ENCODE measurements around the gene OR51V1.
"Not testable (repeated sequence)": the region's sequence is repeated elsewhere in the genome, so short reads cannot be mapped to it uniquely, and the experiment has no call there.

OR51V1 gene, protein sequence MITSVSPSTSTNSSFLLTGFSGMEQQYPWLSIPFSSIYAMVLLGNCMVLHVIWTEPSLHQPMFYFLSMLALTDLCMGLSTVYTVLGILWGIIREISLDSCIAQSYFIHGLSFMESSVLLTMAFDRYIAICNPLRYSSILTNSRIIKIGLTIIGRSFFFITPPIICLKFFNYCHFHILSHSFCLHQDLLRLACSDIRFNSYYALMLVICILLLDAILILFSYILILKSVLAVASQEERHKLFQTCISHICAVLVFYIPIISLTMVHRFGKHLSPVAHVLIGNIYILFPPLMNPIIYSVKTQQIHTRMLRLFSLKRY

DNA sequence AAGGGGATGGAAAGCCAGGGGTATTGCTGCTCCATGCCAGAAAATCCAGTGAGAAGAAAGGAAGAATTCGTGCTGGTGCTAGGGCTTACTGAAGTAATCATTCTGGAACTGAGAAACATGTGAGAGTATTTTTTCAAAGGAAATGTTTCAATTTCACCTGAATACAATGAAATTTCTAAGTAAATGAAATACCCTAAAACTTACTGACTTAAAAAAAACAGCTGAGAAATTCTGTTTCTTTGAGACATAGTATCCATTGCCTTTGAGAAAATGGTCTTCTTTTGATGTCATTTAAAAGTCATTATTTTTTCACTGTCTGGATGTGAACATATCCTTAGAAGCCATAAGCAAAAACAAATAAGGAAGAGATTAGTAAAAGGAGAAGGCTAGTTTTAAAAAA is at the start of gene OR51V1:
Gene OR51V1, minus strand, starts transcription at position 101 of the 400 bp plus-strand sequence. Its CDS starts 0 bp downstream, at position 101.
- no peak for DNase-seq

DNA sequence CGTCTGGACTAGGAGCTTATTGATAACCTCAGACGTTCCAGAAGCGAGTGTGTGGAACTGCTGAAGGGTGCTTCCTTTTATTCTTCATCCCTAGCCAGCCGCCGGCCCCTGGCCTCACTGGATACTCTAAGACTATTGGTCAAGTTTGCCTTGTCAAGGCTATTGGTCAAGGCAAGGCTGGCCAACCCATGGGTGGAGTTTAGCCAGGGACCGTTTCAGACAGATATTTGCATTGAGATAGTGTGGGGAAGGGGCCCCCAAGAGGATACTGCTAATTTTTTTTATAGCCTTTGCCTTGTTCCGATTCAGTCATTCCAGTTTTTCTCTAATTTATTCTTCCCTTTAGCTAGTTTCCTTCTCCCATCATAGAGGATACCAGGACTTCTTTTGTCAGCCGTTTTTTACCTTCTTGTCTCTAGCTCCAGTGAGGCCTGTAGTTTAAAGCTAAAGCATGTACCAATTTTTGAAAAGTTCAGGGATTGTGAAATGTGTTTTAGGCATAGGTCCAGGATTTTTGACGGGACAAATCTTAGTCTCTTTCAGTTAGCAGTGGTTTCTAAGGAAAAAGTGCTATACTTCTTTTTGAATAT is 49.4 kb upstream of the OR51V1 start, which contains the start of gene HBG1:
Gene HBG1, minus strand, starts transcription at position 51 of the 590 bp plus-strand sequence. CDS start 53 bp downstream, outside the sequence.
- not testable (repeated sequence) for DNase-seq

DNA sequence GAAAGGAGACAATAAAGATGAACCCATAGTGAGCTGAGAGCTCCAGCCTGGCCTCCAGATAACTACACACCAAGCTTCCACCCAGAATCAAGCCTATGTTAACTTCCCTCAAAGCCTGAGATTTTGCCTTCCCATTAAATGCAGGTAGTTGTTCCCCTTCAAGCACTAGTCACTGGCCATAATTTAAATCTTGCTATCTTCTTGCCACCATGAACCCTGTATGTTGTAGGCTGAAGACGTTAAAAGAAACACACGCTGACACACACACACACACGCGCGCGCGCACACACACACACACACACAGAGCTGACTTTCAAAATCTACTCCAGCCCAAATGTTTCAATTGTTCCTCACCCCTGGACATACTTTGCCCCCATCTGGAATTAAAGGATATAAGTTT is 48.0 kb upstream of the OR51V1 start:
- DNase-seq: not testable (repeated sequence)

DNA sequence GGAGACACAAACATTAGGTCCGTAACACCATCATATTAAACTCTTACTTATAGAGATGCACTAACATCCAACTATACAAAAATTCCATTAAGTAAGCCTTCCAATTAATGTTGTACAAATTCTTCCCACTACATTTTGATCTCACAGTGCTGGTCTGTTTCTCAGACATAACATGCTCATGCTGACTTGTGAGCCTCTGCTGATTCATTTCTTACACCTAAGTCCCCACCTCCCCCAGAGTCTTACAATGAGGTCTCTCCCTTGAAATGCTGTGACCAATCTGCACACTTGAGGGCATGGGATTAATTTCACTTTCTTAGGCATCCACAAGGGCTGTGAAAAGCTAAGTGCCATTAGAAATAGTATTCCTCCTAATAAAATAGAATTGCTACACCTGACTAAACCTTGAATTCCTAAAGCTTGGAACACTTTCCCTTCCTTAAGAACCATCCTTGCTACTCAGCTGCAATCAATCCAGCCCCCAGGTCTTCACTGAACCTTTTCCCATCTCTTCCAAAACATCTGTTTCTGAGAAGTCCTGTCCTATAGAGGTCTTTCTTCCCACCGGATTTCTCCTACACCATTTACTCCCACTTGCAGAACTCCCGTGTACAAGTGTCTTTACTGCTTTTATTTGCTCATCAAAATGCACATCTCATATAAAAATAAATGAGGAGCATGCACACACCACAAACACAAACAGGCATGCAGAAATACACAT is 47.1 kb upstream of the OR51V1 start:
- DNase-seq: no peak

DNA sequence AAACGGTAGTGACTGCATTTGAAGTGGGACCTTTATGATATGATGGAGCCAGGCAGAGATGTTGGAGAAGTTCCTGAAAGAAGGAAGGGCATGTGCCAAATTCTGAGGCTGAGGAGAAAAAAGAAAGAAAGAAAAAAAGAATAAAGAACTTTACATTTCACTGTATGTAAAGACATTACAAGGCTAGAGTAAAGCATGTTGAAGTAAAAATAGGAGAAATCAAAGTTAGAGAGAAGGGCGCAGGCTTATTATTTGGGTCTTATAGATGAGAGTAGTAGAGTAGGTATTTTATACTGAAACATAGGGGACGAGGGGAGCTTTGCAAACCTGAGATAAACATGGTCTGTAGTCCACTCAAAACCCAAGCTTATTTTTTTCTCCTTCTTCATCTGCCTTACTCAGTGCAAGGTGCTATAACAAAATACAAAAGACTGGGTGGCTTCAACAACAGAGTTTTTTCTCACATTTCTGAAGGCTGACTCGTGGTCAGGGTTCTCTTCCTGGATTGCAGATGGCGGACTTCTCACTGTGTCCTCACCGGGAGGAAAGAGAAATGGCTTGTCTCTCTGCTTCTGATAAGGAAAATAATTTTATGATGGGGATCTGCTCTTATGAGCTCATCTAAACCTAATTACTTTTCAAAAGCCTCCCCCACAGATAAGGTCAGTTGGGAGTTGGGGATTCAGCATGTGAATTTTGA is 46.4 kb upstream of the OR51V1 start:
- DNase-seq: no peak

DNA sequence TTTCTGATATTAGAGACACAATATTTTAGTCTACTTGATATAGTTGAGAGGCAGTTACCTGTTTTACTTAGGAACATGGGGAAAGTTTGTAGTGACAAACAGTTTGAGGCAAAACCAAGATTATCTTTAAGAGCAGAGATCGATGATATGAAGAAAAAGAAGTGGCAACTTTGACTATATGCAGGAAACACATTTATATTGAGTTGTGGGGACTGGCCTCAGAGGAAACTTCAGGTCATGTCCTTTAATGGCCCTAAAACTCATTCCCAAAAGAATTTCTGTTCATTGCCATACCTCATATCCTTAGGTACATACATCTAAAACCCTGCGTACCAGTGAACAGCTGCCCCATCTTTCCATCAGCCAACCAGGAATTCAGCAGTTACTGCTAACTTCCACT is 44.7 kb upstream of the OR51V1 start:
- DNase-seq: no peak

DNA sequence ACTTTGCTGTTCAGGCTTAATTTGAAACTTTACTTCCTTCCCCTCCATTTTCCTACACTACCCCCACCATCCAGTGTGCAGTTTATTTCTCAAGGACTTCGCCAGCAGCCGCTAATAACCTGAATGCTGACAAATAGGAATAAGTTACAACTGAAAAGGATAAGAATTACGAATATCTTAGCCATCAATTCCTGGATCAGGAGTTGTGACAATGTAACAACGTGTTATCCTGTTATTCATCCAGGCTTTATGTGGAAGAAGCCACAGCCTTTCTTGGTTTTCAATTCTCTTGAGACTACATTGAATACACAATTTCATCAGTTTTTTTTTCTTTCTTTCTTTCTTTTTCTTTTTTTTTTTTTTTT is 43.3 kb upstream of the OR51V1 start:
- DNase-seq: no peak

DNA sequence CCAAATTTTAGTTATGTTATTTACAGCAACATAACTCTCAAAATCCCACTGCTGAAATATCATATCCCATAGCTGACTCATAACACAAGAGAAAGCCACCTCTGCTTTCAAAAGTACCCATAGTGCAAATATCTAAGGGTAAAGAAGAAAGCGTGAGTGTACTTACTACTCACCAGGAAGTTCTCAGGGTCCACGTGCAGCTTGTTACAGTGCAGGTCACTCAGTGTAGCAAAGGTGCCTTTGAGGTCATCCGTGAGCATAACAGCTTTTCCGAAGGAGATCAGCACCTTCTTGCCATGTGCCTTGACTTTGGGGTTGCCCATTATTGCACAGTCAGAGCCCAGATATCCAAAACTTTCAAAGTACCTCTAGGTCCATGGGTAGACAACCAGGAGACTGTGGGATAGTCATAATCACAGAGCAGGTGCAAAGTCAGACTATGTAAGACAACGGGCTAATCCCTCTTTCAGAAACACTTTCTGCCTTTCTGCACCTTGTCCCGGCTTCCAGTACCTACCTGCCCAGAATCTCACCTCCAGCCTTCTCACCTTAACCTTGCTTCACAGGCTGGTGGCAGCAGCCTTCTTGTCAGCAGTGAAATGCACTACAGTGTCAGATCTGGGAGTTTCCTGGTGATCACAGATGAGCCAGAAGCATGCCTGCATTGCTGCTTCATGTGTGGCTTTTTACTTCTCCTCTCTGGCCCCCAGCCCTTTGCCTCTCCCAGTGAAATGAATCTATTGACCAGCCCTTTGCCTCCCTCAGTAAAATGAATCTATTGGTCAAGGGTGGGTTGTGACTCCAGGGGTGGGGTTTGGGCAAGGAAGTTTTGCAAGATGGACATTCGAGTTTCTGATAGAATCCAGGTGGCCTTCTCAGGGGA is 42.7 kb upstream of the OR51V1 start:
- no peak for DNase-seq

DNA sequence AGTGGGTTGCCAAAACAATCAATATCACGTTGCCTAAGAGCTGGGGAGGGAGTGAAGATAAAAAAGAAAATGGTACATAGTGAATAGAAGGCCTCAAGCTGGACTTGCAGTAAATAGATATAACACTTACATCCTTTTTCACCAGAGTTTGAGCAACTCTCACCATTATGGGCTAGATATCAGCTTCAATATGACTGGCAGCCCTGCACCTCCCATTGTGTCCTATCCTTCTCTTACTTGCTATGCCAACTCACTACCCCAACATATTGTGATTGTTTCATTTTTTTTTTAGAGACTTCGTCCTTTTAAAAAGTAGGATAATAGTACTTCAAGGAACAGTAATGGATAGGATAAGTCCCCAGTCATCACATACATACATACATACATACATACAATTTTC is 41.7 kb upstream of the OR51V1 start:
- no peak for DNase-seq

DNA sequence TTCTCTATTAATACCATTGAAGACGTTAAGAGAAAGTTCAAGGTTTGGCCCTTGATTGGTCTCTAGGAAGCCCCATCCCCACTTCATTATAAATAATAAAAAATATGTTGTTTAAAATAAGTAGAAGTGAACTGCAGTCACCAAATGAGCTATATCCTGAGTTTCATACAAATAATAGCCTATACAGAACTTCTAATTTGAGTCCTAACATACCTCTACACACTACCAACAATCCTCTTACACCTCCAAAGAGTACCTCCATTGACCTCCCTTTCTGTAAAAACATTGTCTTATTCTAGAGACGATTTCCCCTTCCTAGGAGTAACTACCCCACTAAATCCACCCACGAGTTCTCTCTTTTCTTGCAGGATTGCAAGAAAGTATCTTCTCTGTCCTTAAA is 41.0 kb upstream of the OR51V1 start:
- no peak for DNase-seq

DNA sequence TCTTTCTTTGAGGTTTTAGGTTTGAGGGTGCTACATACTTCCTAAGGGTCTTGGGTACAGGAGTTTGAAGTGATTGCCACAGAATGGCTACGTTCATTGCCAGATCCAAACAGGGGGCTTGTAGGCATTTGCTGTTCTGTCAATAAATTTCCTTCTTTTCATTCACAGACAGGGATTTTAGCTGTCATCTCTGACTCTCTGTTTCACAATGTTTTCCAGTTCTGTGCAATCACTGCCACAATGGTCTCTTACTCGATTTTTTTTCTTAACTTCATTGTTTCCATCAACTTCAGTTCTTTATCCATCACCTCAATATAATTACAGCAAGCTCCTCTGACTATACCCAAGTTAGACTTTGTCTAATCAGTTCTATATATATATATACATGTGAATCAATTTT is 40.0 kb upstream of the OR51V1 start:
- DNase-seq: no peak

DNA sequence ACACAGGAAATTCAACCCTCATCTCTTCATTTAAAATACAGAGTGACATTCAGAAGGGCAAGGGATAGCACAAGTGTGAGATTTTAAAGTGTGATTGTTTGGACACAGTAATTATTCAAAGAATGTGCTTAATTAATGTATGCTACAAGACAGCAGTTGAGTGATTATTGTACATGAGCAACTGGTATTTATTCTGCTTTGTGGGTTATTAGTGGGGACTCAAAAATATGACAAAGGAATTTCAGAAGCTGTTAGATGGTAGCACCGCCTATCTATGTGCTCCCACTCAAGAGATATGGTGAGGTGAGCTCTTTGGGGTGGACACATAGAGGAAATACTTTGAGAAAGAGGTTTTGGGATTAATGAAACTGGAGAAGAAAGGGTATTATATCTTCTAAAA is 39.6 kb upstream of the OR51V1 start:
- no peak for DNase-seq

DNA sequence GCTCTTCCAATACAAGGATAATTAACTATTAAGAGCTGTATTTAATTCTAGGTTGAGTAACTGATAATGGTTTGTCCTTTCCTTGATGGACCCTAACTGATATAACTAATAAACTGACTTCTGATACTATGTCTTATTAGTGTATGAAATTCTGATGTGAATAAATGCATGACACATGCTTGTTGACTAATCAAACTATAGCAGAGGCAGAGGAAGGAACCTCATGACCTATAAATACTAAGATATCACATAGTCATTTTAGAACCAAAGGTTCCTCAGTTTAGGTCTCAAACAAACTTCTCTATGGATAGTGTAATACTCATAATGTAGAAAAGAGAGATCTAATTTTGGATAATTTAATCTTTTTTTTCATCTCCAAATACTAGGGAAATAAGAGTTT is 38.6 kb upstream of the OR51V1 start:
- DNase-seq: no peak

DNA sequence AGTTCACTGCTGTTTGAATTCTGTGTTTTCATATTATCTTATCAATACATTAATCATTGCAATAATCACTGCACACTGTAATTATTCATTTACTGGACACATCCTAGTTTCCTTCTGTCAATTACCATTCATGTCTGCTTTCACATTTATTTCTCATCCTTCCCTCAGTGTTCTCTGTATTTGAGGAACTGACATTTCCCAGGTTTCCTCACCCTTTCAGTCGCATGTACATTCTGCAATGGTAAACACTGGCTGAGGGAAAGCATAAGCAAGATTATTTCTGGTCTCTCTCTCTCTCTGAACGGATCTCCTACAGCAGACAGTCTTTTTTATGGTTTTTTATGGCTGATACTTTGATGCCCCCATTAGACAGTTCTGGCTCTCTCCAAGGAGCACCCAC is 38.0 kb upstream of the OR51V1 start:
- DNase-seq: no peak

DNA sequence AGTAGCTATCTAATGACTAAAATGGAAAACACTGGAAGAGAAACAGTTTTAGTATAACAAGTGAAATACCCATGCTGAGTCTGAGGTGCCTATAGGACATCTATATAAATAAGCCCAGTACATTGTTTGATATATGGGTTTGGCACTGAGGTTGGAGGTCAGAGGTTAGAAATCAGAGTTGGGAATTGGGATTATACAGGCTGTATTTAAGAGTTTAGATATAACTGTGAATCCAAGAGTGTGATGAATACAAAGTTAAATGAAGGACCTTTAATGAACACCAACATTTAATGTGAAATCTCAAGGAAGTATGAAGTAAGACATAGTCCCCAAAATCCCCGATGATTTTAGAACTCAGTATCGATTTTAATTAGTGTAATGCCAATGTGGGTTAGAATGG is 36.9 kb upstream of the OR51V1 start:
- no peak for DNase-seq

DNA sequence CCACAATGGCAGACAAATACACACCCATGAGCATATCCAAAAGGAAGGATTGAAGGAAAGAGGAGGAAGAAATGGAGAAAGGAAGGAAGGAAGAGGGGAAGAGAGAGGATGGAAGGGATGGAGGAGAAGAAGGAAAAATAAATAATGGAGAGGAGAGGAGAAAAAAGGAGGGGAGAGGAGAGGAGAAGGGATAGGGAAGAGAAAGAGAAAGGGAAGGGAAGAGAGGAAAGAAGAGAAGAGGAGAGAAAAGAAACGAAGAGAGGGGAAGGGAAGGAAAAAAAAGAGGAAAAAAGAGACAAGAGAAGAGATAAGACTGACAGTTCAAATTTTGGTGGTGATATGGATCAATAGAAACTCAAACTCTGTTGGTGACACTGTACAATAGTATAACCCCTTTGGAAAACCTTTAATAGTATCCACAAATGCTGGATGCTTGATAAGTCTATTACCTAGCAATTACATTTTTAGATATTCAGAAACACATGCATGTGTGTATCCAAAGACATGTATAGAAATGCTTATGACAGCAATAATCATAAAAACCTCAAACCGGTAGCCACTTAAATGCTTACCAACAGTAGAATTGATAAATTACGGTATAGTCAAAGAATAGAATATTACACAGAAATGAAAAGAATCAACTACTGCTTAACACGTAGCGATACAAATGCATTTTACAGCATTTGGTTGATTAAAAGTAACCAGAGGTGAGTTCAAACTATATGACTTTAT is 35.0 kb upstream of the OR51V1 start:
- no peak for DNase-seq

DNA sequence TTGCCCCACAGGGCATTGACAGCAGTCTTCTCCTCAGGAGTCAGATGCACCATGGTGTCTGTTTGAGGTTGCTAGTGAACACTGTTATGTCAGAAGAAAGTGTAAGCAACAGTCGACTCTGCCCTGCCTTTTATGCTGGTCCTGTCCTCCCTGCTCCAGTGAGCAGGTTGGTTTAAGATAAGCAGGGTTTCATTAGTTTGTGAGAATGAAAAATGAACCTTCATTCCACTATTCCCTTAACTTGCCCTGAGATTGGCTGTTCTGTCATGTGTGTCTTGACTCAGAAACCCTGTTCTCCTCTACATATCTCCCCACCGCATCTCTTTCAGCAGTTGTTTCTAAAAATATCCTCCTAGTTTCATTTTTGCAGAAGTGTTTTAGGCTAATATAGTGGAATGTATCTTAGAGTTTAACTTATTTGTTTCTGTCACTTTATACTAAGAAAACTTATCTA is 33.9 kb upstream of the OR51V1 start, which contains the start of gene HBD:
Gene HBD, minus strand, starts transcription at position 103 of the 454 bp plus-strand sequence. Its CDS starts 50 bp downstream, at position 53.
- no peak for DNase-seq

DNA sequence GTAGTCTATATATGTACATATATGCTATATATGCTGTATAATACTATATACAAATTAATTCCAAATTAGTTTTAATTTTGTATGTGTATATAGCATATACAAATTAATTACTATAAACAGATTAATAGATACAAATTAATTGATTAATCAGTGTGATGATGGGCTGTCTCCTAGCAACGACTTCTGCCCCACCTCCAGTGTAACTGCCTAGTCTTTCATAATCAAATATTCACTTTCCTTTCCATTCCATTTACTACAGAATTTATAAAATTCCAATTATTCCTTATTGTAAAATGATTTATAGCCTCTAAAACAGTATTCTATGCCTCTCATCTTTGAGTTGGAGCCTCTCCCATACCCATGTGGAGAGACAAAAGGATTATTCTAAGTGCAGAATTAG is 32.8 kb upstream of the OR51V1 start:
- no peak for DNase-seq

DNA sequence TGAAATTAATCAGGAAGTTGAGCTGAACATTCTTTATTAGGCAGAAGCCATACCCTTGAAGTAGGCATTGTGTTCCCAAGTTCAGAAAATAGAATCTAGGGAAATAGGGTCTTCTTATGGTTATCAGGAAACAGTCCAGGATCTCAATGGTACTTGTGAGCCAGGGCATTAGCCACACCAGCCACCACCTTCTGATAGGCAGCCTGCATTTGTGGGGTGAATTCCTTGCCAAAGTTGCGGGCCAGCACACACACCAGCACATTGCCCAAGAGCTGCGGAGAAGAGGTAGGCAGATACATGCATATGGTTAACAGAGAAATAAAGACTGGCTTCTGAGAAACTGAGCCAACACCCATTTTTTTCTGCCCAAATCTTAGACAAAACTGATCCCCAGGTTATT is 32.3 kb upstream of the OR51V1 start:
- DNase-seq: no peak

DNA sequence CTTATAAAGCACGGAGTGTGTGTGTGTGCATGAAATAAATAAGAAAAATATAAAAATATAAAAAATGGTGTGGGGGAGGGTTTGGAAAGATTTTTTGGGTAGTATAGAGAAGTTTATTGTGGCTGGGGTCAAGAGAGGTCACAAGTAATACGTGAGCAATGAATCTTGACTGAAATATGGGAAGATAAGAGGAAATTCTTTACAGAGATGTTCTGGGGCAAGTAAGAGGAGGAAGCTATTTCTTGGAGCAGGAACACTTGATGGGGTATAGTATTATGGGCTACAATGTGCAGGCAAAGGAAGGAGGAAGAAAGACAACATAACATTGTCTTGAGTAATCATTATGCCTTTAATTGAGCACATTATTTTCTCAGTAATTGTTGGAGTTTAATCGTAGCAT is 31.7 kb upstream of the OR51V1 start:
- no peak for DNase-seq

DNA sequence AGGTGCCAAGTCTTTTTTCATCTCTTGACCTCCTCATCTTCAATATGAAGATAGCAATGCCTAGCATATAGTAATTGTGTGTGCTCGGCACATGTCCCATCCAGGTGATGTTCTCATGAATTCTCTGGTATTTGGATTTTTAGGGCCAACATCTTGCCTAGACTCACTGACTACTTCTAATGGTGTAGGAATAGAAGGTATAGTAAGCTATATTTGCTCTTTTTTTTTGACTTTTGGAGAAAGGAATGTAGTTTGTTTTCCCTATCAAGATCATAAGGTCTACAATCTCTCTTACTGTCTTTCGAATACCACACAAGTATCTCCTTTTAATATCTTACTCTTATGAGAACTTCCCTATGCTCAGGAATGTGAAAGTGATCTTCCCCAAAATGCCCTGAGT is 30.6 kb upstream of the OR51V1 start:
- no peak for DNase-seq

DNA sequence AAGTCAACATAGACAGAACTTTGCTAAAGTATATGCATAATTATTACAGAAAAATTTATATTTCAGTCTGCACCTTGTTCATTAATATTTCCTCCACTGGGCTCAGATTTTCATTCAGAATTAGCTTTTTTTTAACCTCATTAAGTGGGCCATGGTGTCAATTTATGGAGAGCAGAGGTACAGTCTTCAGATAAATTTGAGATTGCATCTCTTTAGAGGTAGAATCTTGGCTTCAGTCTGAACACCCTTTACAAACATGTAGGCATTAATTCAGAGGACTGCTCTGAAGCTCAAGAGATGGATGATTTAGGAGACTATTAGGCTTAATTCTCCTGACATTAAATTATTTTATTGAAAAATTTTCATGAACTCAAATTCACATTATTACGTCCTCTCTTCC is 29.8 kb upstream of the OR51V1 start:
- no peak for DNase-seq

Measured in NCI-H146 (cell line).